Measurements from ENCODE around the gene TGFBR3. TPM values are rescaled to one million over a fixed set of nuclear protein-coding genes. Genes with fewer than 3 reads are reported as not detected.

The TGFBR3 gene
- total and polyA plus RNA-seq, 2 of the 13 experiments (the other 11 are each of a cell fraction or from before 2014, with no cell fraction given) = 76.5 to 195 TPM

GRCh38 chr1:91727763-91728162 lies 158.2 kb downstream of the TGFBR3 start:
- Histone ChIP-seq H3K4me3 (replicated peaks in 1 of 3; ENCODE audit: insufficient read depth in 1 of 3, low read depth in 2 of 3, low read length in 3 of 3) (no peak overlapping the region), H3K79me2 (ENCODE audit: insufficient read depth, low read length) (no peaks in the 10 kb centered on the region), H3K4me2 (ENCODE audit: low read depth, low read length) (no peak overlapping the region), H2AFZ (ENCODE audit: low read length) (no peak overlapping the region), H3K9me3 (ENCODE audit: low read length) (no peaks in the 10 kb centered on the region), H3K27me3 (ENCODE audit: control insufficient read depth in 1 of 2, insufficient read depth in 2 of 2, low read length in 2 of 2) (no peaks in the 10 kb centered on the region), H3K36me3 (replicated peaks in 1 of 2; ENCODE audit: control insufficient read depth in 1 of 2, insufficient read depth in 2 of 2, low read length in 2 of 2) (peaks cover 25 to 97% of the 10 kb centered on the region in 2 experiments), H3K27ac (ENCODE audit: extremely low read length, insufficient read depth, low read length) (no peak overlapping the region), H3K4me1 (ENCODE audit: insufficient read depth, low read length) (peaks cover 22% of the 10 kb centered on the region), H3K9ac (ENCODE audit: insufficient read depth, low read depth, low read length) (no peak overlapping the region), H4K20me1 (ENCODE audit: insufficient read depth, low read length) (no peaks in the 10 kb centered on the region; the same call in 1 of the 2 replicates)
- in situ Hi-C loops (cut with HindIII; ENCODE audit: extremely low pct_ligation_motif_present, low pct_unique_long_range_greater_than_20kb) = no loop called here
- 89% methylated on average over 2 of the region's 2 CpGs for WGBS (ENCODE audit: low lambda C conversion rate)
- ChIA-PET POLR2A (no interaction called here), CTCF (ENCODE audit: low intra/inter-chr PET ratio, low total read pairs) (no interaction called here)
- intact Hi-C loops (cut with micrococcal nuclease; ENCODE audit: unreplicated experiment) = no loop called here
- FAIRE-seq = no peak
- no peak for DNase-seq (ENCODE audit: low spot score)
- ATAC-seq = no peak
- TSS peak; percentile 4 for BruUV-seq (replicated peaks)
- no peak for TF ChIP-seq PHF8 (CRISPR knock-in tag; IDR thresholded peaks at IDR 0.05)
- no peak for TF ChIP-seq FOXP4 (CRISPR knock-in tag; IDR thresholded peaks at IDR 0.05)
- TF ChIP-seq ZNF12 (CRISPR knock-in tag; IDR thresholded peaks at IDR 0.05) = no peak
- TF ChIP-seq ZSCAN29 (CRISPR knock-in tag; conservative IDR thresholded peaks at IDR 0.05) = no peak
- no peak for TF ChIP-seq HNRNPLL (IDR thresholded peaks at IDR 0.05; ENCODE audit: low read depth, low read length, poor library complexity, severe bottlenecking)
- TF ChIP-seq PRDM10 (CRISPR knock-in tag; IDR thresholded peaks at IDR 0.05; ENCODE audit: low read depth) = no peak
- TF ChIP-seq PAXIP1 (CRISPR knock-in tag; conservative IDR thresholded peaks at IDR 0.05) = no peak
- TF ChIP-seq KLF16 (CRISPR knock-in tag; IDR thresholded peaks at IDR 0.05) = no peak
- no peak for TF ChIP-seq KDM3A (CRISPR knock-in tag; IDR thresholded peaks at IDR 0.05; ENCODE audit: low read depth)
- TF ChIP-seq SATB2 (CRISPR knock-in tag; IDR thresholded peaks at IDR 0.05) = no peak
- no peak for TF ChIP-seq DZIP1 (CRISPR knock-in tag; IDR thresholded peaks at IDR 0.05)
- TF ChIP-seq E2F5 (CRISPR knock-in tag; conservative IDR thresholded peaks at IDR 0.05) = no peak
